SKM-1 treated with dmso at 0.1 percent for 144 hours (cell line): ENCODE data around the gene AGTRAP.

Experiments
- DNase-seq: peaks from one replicate; lab custom pipeline; 2025; ENCODE audit not compliant: unreplicated experiment; lab: John Stamatoyannopoulos, UW

The AGTRAP gene

GRCh38 chr1:11735854-11736745, at the start of gene AGTRAP:
Gene AGTRAP (plus strand): TSS chr1:11736136. CDS start chr1:11736209, 73 bp downstream.
- DNase-seq, result peak; percentile 88

- no peak for DNase-seq
These were observed 47.4 kb upstream of the AGTRAP start for GRCh38 chr1:11688506-11688905.

- DNase-seq, result no peak
These were observed 45.3 kb upstream of the AGTRAP start for GRCh38 chr1:11690397-11691301.

GRCh38 chr1:11691302-11691914, 44.5 kb upstream of the AGTRAP start, which contains the start of gene DRAXIN:
Gene DRAXIN (plus strand): TSS chr1:11691710. CDS start chr1:11706259, 14,549 bp downstream.
- DNase-seq, result no peak

GRCh38 chr1:11691928-11692711, 43.8 kb upstream of the AGTRAP start:
- no peak for DNase-seq

GRCh38 chr1:11693024-11693590, 42.8 kb upstream of the AGTRAP start:
- peak; percentile 44 for DNase-seq

GRCh38 chr1:11693917-11694316, 42.0 kb upstream of the AGTRAP start:
- no peak for DNase-seq

- DNase-seq, result no peak
These were observed 40.1 kb upstream of the AGTRAP start for GRCh38 chr1:11695861-11696260.

GRCh38 chr1:11697188-11697892, 38.6 kb upstream of the AGTRAP start:
- DNase-seq, result no peak

GRCh38 chr1:11697893-11698210, 38.1 kb upstream of the AGTRAP start:
- DNase-seq, result no peak

- no peak for DNase-seq
These were observed 35.1 kb upstream of the AGTRAP start for GRCh38 chr1:11700601-11701467.

GRCh38 chr1:11701551-11701961, 34.4 kb upstream of the AGTRAP start:
- no peak for DNase-seq

GRCh38 chr1:11701981-11702803, 33.7 kb upstream of the AGTRAP start:
- DNase-seq, result no peak

GRCh38 chr1:11703357-11704193, 32.4 kb upstream of the AGTRAP start:
- DNase-seq, result no peak

GRCh38 chr1:11704194-11704529, 31.8 kb upstream of the AGTRAP start:
- no peak for DNase-seq

- DNase-seq, result no peak
These were observed 31.1 kb upstream of the AGTRAP start for GRCh38 chr1:11704691-11705475.
